Bronchial epithelial cell (primary cell): Measurements from ENCODE around the gene PTPRN2. TPM values are rescaled to one million over a fixed set of nuclear protein-coding genes. Genes with fewer than 3 reads are reported as not detected.
A peak's percentile ranks its signal among the peaks of the same experiment; 100 is the strongest.
"Not testable (repeated sequence)": the region's sequence is repeated elsewhere in the genome, so short reads cannot be mapped to it uniquely, and the experiment has no call there.

ENCODE experiments used
- DNase-seq: peaks from one replicate; pipeline ENCODE4 v3.0.0-alpha.2; 2010; ENCODE audit warnings: low read depth
- FAIRE-seq: peaks from 2 replicates; lab custom pipeline; 2011; peaks lifted over from hg19 to GRCh38; lab: Jason Lieb, UNC
- H3K27me3 ChIP-seq: 2 replicates; pipeline ENCODE4 v1.5.1; 2011; ENCODE audit warnings: low read length; ENCODE audit not compliant: control insufficient read depth, insufficient read depth
- H3K36me3 ChIP-seq: 2 replicates; pipeline ENCODE4 v1.5.1; 2011; ENCODE audit warnings: low read length; ENCODE audit not compliant: control insufficient read depth, insufficient read depth
- H3K4me3 ChIP-seq: 2 replicates; pipeline ENCODE4 v1.5.1; 2011; ENCODE audit warnings: mild to moderate bottlenecking, low read depth, low read length, control low read depth
- CTCF ChIP-seq: IDR thresholded peaks from 2 replicates; pipeline ENCODE4 v1.5.1; 2011; ENCODE audit warnings: mild to moderate bottlenecking, moderate library complexity, low read length, control low read depth, inconsistent platforms; ENCODE audit not compliant: insufficient read depth, severe bottlenecking
- total RNA-seq: library from RNA; depleted of rRNA; stranded (reverse); fragments of >200 nt; gene quantifications from 2 replicates; pipeline ENCODE4 v1.2.1, GENCODE V29; 2014

The PTPRN2 gene
- total RNA-seq, 1 donor from 2014 or later, result 1.1 TPM

- no peak for FAIRE-seq
Observed at GRCh38 chr7:158512869-158513268, 74.8 kb downstream of the PTPRN2 start.

GRCh38 chr7:158512042-158512441, 75.6 kb downstream of the PTPRN2 start:
- Histone ChIP-seq H3K27me3 (no peaks in the 10 kb centered on the region), H3K36me3 (no peaks in the 10 kb centered on the region), H3K4me3 (no peak overlapping the region)
- no peak for FAIRE-seq
- no peak for TF ChIP-seq CTCF
- DNase-seq, result no peak

More at GRCh38 chr7:158512869-158513268, 74.8 kb downstream of the PTPRN2 start:
- TF ChIP-seq CTCF, result no peak
- H3K36me3 ChIP-seq, result no peaks in the 10 kb centered on the region
- DNase-seq, result no peak
- no peak overlapping the region for H3K4me3 ChIP-seq
- H3K27me3 ChIP-seq, result no peaks in the 10 kb centered on the region

- Histone ChIP-seq H3K36me3 (no peaks in the 10 kb centered on the region), H3K4me3 (no peak overlapping the region), H3K27me3 (no peaks in the 10 kb centered on the region)
- TF ChIP-seq CTCF, result no peak
- no peak for DNase-seq
- FAIRE-seq, result no peak
Observed at GRCh38 chr7:158508802-158509385, 78.7 kb downstream of the PTPRN2 start.

GRCh38 chr7:158508321-158508720, 79.3 kb downstream of the PTPRN2 start:
- peak; percentile 24 for DNase-seq
- not testable (repeated sequence) for H3K4me3 ChIP-seq, H3K27me3 ChIP-seq, FAIRE-seq, H3K36me3 ChIP-seq

- no peak for DNase-seq
- Histone ChIP-seq H3K27me3 (no peaks in the 10 kb centered on the region), H3K4me3 (no peak overlapping the region), H3K36me3 (no peaks in the 10 kb centered on the region)
- TF ChIP-seq CTCF, result no peak
- no peak for FAIRE-seq
Observed at GRCh38 chr7:158507917-158508316, 79.7 kb downstream of the PTPRN2 start.

- not testable (repeated sequence) for H3K27me3 ChIP-seq, H3K36me3 ChIP-seq, FAIRE-seq, H3K4me3 ChIP-seq, DNase-seq
Observed at GRCh38 chr7:158507175-158507574, 80.4 kb downstream of the PTPRN2 start.

GRCh38 chr7:158506626-158507025, 81.0 kb downstream of the PTPRN2 start:
- Histone ChIP-seq H3K36me3 (no peaks in the 10 kb centered on the region), H3K4me3 (no peak overlapping the region), H3K27me3 (no peaks in the 10 kb centered on the region)
- FAIRE-seq (no peak), DNase-seq (no peak)
- TF ChIP-seq CTCF, result no peak
